ENCODE measurements around the gene SLIT3.

Gene SLIT3

GRCh38 chr5:168659286-168659847 is 641.6 kb downstream of the SLIT3 start:
- TF ChIP-seq SUZ12 (IDR thresholded peaks at IDR 0.05) (no peak), SP1 (IDR thresholded peaks at IDR 0.05) (no peak), CTBP1 (IDR thresholded peaks at IDR 0.05; ENCODE audit: borderline replicate concordance) (no peak), HDGF (IDR thresholded peaks at IDR 0.05; ENCODE audit: borderline replicate concordance) (no peak), BHLHE40 (IDR thresholded peaks at IDR 0.05; ENCODE audit: borderline replicate concordance) (no peak), PKNOX1 (IDR thresholded peaks at IDR 0.05) (no peak), TARDBP (IDR thresholded peaks at IDR 0.05) (no peak), ZNF384 (IDR thresholded peaks at IDR 0.05) (no peak), FOXK2 (IDR thresholded peaks at IDR 0.05) (no peak), ARNT (IDR thresholded peaks at IDR 0.05) (no peak), L3MBTL2 (conservative IDR thresholded peaks at IDR 0.05) (no peak), LEF1 (IDR thresholded peaks at IDR 0.05; ENCODE audit: borderline replicate concordance) (no peak), FOXA1 (IDR thresholded peaks at IDR 0.05) (no peak)
- DNase-seq (ENCODE audit: extremely low spot score), result no peak
- POLR2A ChIA-PET, result no interaction called here
- CTCF ChIA-PET, result no interaction called here

- POLR2A ChIA-PET, result no interaction called here
- CTCF ChIA-PET, result no interaction called here
- no peak for DNase-seq (ENCODE audit: extremely low spot score)
- TF ChIP-seq TARDBP (IDR thresholded peaks at IDR 0.05), result no peak
- TF ChIP-seq ELF4 (IDR thresholded peaks at IDR 0.05), result no peak
- TF ChIP-seq FOXM1 (IDR thresholded peaks at IDR 0.05; ENCODE audit: borderline replicate concordance), result no peak
- no peak for TF ChIP-seq SUZ12 (IDR thresholded peaks at IDR 0.05)
- no peak for TF ChIP-seq FOXK2 (IDR thresholded peaks at IDR 0.05)
- TF ChIP-seq BHLHE40 (IDR thresholded peaks at IDR 0.05; ENCODE audit: borderline replicate concordance), result no peak
- no peak for TF ChIP-seq PKNOX1 (IDR thresholded peaks at IDR 0.05)
- TF ChIP-seq NFRKB (IDR thresholded peaks at IDR 0.05), result no peak
- TF ChIP-seq LEF1 (IDR thresholded peaks at IDR 0.05; ENCODE audit: borderline replicate concordance), result no peak
- TF ChIP-seq CTBP1 (IDR thresholded peaks at IDR 0.05; ENCODE audit: borderline replicate concordance), result no peak
- TF ChIP-seq SP1 (IDR thresholded peaks at IDR 0.05), result no peak
- no peak for TF ChIP-seq HDGF (IDR thresholded peaks at IDR 0.05; ENCODE audit: borderline replicate concordance)
- TF ChIP-seq FOXA1 (IDR thresholded peaks at IDR 0.05), result no peak
- TF ChIP-seq ZNF384 (IDR thresholded peaks at IDR 0.05), result no peak
- TF ChIP-seq ARNT (IDR thresholded peaks at IDR 0.05), result no peak
- TF ChIP-seq L3MBTL2 (conservative IDR thresholded peaks at IDR 0.05), result no peak
Observed at GRCh38 chr5:168658394-168658793, 642.5 kb downstream of the SLIT3 start.

GRCh38 chr5:168656633-168657032 is 644.3 kb downstream of the SLIT3 start:
- TF ChIP-seq SP1 (IDR thresholded peaks at IDR 0.05) (no peak), HDGF (IDR thresholded peaks at IDR 0.05; ENCODE audit: borderline replicate concordance) (no peak), ZNF384 (IDR thresholded peaks at IDR 0.05) (no peak)
- ChIA-PET CTCF (interaction anchor here (0.5 to 0.9 kb wide), 2 partner anchors 9 to 758 kb away, joined by 3 read pairs; no protein-coding TSS in a partner anchor), POLR2A (no interaction called here)
- DNase-seq (ENCODE audit: extremely low spot score), result no peak

GRCh38 chr5:168655316-168655715 is 645.6 kb downstream of the SLIT3 start:
- CTCF ChIA-PET, result no interaction called here
- POLR2A ChIA-PET, result no interaction called here
- no peak for TF ChIP-seq FOXA1 (IDR thresholded peaks at IDR 0.05)
- DNase-seq (ENCODE audit: extremely low spot score), result no peak

GRCh38 chr5:168654211-168654721 is 646.7 kb downstream of the SLIT3 start:
- CTCF ChIA-PET, result no interaction called here
- TF ChIP-seq CTBP1 (IDR thresholded peaks at IDR 0.05; ENCODE audit: borderline replicate concordance) (no peak), ELF4 (IDR thresholded peaks at IDR 0.05) (no peak), FOXM1 (IDR thresholded peaks at IDR 0.05; ENCODE audit: borderline replicate concordance) (no peak), SUZ12 (IDR thresholded peaks at IDR 0.05) (no peak), FOXA1 (IDR thresholded peaks at IDR 0.05) (no peak), L3MBTL2 (conservative IDR thresholded peaks at IDR 0.05) (no peak), PKNOX1 (IDR thresholded peaks at IDR 0.05) (no peak), ARNT (IDR thresholded peaks at IDR 0.05) (no peak), NFRKB (IDR thresholded peaks at IDR 0.05) (no peak), BHLHE40 (IDR thresholded peaks at IDR 0.05; ENCODE audit: borderline replicate concordance) (no peak), ZNF384 (IDR thresholded peaks at IDR 0.05) (no peak), FOXK2 (IDR thresholded peaks at IDR 0.05) (no peak), SP1 (IDR thresholded peaks at IDR 0.05) (no peak), TARDBP (IDR thresholded peaks at IDR 0.05) (no peak), LEF1 (IDR thresholded peaks at IDR 0.05; ENCODE audit: borderline replicate concordance) (no peak), HDGF (IDR thresholded peaks at IDR 0.05; ENCODE audit: borderline replicate concordance) (no peak)
- POLR2A ChIA-PET, result no interaction called here
- no peak for DNase-seq (ENCODE audit: extremely low spot score)

GRCh38 chr5:168653626-168654025 is 647.3 kb downstream of the SLIT3 start:
- TF ChIP-seq SUZ12 (IDR thresholded peaks at IDR 0.05) (no peak), ELF4 (IDR thresholded peaks at IDR 0.05) (no peak), SP1 (IDR thresholded peaks at IDR 0.05) (no peak)
- no peak for DNase-seq (ENCODE audit: extremely low spot score)
- ChIA-PET CTCF (no interaction called here), POLR2A (no interaction called here)

- TF ChIP-seq LEF1 (IDR thresholded peaks at IDR 0.05; ENCODE audit: borderline replicate concordance), result no peak
- no peak for TF ChIP-seq NFRKB (IDR thresholded peaks at IDR 0.05)
- no peak for TF ChIP-seq SP1 (IDR thresholded peaks at IDR 0.05)
- TF ChIP-seq PKNOX1 (IDR thresholded peaks at IDR 0.05), result no peak
- no peak for TF ChIP-seq ARNT (IDR thresholded peaks at IDR 0.05)
- TF ChIP-seq FOXM1 (IDR thresholded peaks at IDR 0.05; ENCODE audit: borderline replicate concordance), result no peak
- TF ChIP-seq ZNF384 (IDR thresholded peaks at IDR 0.05), result no peak
- no peak for TF ChIP-seq BHLHE40 (IDR thresholded peaks at IDR 0.05; ENCODE audit: borderline replicate concordance)
- no peak for TF ChIP-seq HDGF (IDR thresholded peaks at IDR 0.05; ENCODE audit: borderline replicate concordance)
- TF ChIP-seq SUZ12 (IDR thresholded peaks at IDR 0.05), result no peak
- no peak for TF ChIP-seq CTBP1 (IDR thresholded peaks at IDR 0.05; ENCODE audit: borderline replicate concordance)
- no peak for TF ChIP-seq L3MBTL2 (conservative IDR thresholded peaks at IDR 0.05)
- no peak for TF ChIP-seq FOXA1 (IDR thresholded peaks at IDR 0.05)
- no peak for TF ChIP-seq TARDBP (IDR thresholded peaks at IDR 0.05)
- TF ChIP-seq ELF4 (IDR thresholded peaks at IDR 0.05), result no peak
- TF ChIP-seq FOXK2 (IDR thresholded peaks at IDR 0.05), result no peak
- POLR2A ChIA-PET, result no interaction called here
- no peak for DNase-seq (ENCODE audit: extremely low spot score)
- CTCF ChIA-PET, result no interaction called here
Observed at GRCh38 chr5:168651648-168652047, 649.3 kb downstream of the SLIT3 start.
